GDM1 (cell line): ENCODE data around the gene ZNF215.
"Not testable (repeated sequence)": the region's sequence is repeated elsewhere in the genome, so short reads cannot be mapped to it uniquely, and the experiment has no call there.

Source experiments
- DNase-seq: peaks from one replicate; lab custom pipeline; 2025; lab: John Stamatoyannopoulos, UW

ZNF215 gene

GRCh38 chr11:6926208-6927029 lies at the start of gene ZNF215:
Gene ZNF215, plus strand, starts transcription at chr11:6926426. Its CDS starts 5,847 bp downstream, at chr11:6932273.
- DNase-seq, result no peak

GRCh38 chr11:6876914-6877313 lies 49.3 kb upstream of the ZNF215 start:
- no peak for DNase-seq

- DNase-seq, result no peak
Measured at GRCh38 chr11:6882751-6883150, 43.5 kb upstream of the ZNF215 start.

GRCh38 chr11:6887711-6888110 lies 38.5 kb upstream of the ZNF215 start:
- DNase-seq, result not testable (repeated sequence)

- no peak for DNase-seq
Measured at GRCh38 chr11:6888830-6889229, 37.4 kb upstream of the ZNF215 start.

- no peak for DNase-seq
Measured at GRCh38 chr11:6889835-6890234, 36.4 kb upstream of the ZNF215 start.

- DNase-seq, result no peak
Measured at GRCh38 chr11:6892400-6892799, 33.8 kb upstream of the ZNF215 start, which contains the start of gene OR2D2. Gene OR2D2, minus strand, starts transcription at chr11:6892500. Its CDS starts 0 bp downstream, at chr11:6892500.

- DNase-seq, result no peak
Measured at GRCh38 chr11:6894097-6894496, 32.1 kb upstream of the ZNF215 start.

GRCh38 chr11:6895010-6895409 lies 31.2 kb upstream of the ZNF215 start:
- no peak for DNase-seq

- DNase-seq, result no peak
Measured at GRCh38 chr11:6898911-6899310, 27.3 kb upstream of the ZNF215 start.

- DNase-seq, result no peak
Measured at GRCh38 chr11:6900327-6900999, 25.8 kb upstream of the ZNF215 start.

GRCh38 chr11:6904804-6905203 lies 21.4 kb upstream of the ZNF215 start:
- not testable (repeated sequence) for DNase-seq

GRCh38 chr11:6911378-6911777 lies 14.8 kb upstream of the ZNF215 start:
- DNase-seq, result no peak

GRCh38 chr11:6911948-6912347 lies 14.3 kb upstream of the ZNF215 start:
- DNase-seq, result no peak

- DNase-seq, result no peak
Measured at GRCh38 chr11:6919698-6920097, 6.5 kb upstream of the ZNF215 start.

GRCh38 chr11:6920702-6921101 lies 5.5 kb upstream of the ZNF215 start, which contains the start of gene OR2D3:
Gene OR2D3, plus strand, starts transcription at chr11:6921002. Its CDS starts 0 bp downstream, at chr11:6921002.
- DNase-seq, result no peak

GRCh38 chr11:6925007-6925577 lies 1.1 kb upstream of the ZNF215 start:
- DNase-seq, result no peak

- no peak for DNase-seq
Measured at GRCh38 chr11:6925636-6926207, 504 bp upstream of the ZNF215 start.

GRCh38 chr11:6927030-6927617 lies 898 bp downstream of the ZNF215 start:
- no peak for DNase-seq

GRCh38 chr11:6928916-6929315 lies 2.7 kb downstream of the ZNF215 start:
- no peak for DNase-seq

- no peak for DNase-seq
Measured at GRCh38 chr11:6931146-6931713, 5.0 kb downstream of the ZNF215 start.

GRCh38 chr11:6932145-6932544 lies 5.9 kb downstream of the ZNF215 start:
- no peak for DNase-seq
